8988T (cell line): ENCODE results near the gene HDAC4.

Experiments
- DNase-seq: peaks from one replicate; pipeline ENCODE4 v3.0.0; 2011

Gene HDAC4

GRCh38 chr2:239262484-239263230, 138.2 kb downstream of the HDAC4 start:
- no peak for DNase-seq

- DNase-seq = no peak
These were observed 138.9 kb downstream of the HDAC4 start for GRCh38 chr2:239261796-239262483.

GRCh38 chr2:239261356-239261755, 139.5 kb downstream of the HDAC4 start:
- DNase-seq = no peak

- DNase-seq = no peak
These were observed 140.1 kb downstream of the HDAC4 start for GRCh38 chr2:239260546-239261327.

GRCh38 chr2:239259603-239260298, 141.1 kb downstream of the HDAC4 start:
- DNase-seq = no peak

DNA sequence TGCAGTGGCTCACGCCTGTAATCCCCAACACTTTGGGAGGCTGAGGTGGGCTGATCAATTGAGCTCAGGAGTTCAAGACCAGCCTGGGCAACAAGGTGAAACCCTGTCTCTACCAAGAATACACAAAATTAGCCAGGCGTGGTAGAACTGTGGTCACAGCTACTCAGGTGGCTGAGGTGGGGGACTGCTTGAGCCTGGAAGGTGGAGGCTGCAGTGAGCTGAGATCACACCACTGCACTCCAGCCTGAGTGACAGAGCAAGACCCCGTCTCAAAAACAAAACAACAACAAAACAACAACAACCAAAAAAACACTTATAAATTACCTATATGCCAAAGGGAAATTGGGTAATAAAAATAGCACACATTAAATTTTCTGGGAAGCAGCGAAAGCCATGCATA, 141.6 kb downstream of the HDAC4 start:
- no peak for DNase-seq

- DNase-seq = no peak
These were observed 142.6 kb downstream of the HDAC4 start for GRCh38 chr2:239258248-239258647.

GRCh38 chr2:239257511-239257937, 143.3 kb downstream of the HDAC4 start:
- no peak for DNase-seq

DNA sequence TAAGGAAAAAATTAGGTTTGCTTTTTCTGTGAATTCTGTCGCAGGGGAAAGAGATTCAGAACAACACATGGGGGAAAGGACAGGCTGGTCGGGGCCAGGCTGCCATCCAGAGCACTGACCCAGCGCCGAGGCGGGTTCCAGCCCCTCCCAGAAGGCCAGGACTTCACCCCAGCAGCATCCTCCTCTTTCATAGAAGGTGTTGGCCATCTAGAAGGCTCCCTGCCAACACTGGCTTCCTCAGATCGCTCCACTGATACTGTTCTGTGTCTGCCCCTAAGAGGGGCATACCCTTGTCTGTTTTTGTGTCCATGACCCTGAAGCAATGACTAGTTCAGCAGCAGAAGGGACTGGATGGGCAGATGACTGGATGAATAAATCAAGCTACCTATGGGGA, 144.5 kb downstream of the HDAC4 start:
- DNase-seq = no peak

- no peak for DNase-seq
These were observed 145.0 kb downstream of the HDAC4 start for GRCh38 chr2:239255628-239256349.

DNA sequence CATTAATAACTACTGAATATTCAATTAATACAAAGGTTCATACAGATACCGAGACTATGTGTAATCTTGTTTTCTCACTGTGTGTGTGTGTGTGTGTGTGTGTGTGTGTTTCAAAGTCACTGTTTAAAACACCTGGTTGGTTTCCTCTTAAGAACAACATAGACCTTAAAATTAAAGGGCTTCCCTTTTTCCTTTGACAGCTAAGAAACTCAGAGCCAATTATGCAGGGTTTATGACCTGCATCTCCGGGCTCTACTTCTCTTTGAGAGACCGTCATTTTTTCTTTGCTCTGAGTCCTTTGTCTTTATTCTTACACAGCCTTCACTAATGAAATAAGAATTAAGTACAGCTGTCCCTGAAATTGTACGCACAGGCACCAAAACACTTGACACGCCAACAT, 145.6 kb downstream of the HDAC4 start:
- no peak for DNase-seq

DNA sequence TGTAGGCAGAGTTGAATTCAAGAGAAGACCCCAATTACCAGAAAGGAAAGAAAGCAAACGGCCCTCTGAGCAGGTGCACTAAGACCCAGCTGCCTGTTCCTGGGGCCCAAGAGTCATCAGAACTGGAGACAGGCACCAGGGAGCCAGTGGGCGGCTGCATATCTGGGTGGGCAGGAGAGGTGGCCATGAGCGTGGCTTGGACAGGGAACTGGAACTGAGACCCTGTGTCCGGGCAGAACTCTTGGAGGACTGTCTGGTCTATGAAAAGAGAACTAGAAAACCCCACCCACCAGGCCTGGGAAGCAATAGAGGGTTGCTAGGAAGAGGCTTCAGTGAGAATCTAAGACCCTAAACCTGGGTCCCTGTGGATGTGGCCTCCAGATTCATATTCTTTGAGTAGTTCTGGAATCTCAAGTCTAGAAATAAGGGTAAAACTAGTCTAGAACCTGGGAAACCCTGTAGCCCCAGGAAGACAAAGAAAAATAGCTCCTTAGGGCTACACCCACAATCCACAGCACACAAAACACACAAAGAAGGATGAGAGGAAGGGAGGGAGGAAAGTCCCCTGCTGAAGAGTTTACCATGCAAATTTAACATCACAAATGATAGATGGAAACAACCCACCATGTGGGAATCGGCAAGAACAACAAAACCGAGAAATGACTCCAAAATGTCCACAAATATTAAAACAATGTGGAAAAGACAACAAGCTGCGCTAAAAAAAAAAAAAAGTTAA, 147.0 kb downstream of the HDAC4 start:
- no peak for DNase-seq

DNA sequence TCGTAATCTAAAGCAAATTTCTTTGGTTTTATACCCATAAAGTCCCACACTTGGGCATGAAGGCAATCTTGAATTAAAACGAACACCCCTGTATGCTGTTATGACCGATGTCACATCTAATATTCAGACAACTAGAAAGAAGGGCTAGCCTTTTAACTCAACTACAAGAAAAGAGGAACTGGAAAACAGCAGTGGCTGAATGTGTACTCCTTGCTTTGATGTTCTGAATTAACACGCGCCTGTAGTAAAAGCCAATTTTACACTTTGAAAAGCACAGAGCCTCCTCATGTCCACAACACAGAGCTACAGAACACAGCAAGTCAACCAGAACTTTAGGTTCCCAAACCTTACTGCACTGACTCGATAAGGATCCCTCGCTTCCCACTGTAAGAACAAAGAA, 147.6 kb downstream of the HDAC4 start:
- DNase-seq = no peak

DNA sequence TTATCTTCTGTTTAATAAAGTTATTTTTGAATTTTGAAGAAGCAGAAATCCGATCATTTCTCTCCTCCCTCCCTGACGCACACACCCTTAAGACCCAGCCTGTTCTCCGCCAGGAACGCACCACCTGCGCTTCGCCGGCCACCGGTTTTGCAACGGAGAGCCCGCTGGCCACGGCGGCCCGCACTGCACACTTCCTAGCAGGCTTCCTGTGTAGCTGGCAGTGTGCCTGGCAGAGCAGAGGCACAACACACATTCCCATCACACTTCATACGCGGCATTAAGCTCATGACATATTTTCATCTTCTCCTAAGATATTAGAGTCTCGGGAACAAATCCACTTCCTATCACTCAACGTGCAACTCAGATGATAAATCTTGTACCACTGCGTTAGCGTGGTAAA, 148.0 kb downstream of the HDAC4 start:
- DNase-seq = no peak

- DNase-seq = no peak
These were observed 148.4 kb downstream of the HDAC4 start for GRCh38 chr2:239252393-239252792.

DNA sequence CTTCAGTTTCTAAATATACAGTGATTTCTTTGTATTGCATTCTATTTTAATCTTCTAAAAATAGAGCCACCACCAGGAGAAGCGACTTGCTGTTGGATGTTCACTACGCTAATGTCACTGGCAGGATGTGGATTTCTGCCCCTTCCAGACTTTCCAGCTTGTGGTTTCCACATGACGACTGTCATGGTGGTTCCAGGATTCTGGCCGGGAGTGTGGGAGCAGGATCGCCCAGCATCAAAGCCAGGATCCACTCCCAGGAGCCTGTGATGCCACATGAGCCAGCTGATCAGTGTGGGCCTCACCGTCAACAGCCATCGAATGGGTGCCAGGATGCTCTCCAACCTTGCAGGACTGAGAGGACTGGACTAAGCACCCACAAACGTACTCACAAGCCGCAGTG, 148.8 kb downstream of the HDAC4 start:
- no peak for DNase-seq

DNA sequence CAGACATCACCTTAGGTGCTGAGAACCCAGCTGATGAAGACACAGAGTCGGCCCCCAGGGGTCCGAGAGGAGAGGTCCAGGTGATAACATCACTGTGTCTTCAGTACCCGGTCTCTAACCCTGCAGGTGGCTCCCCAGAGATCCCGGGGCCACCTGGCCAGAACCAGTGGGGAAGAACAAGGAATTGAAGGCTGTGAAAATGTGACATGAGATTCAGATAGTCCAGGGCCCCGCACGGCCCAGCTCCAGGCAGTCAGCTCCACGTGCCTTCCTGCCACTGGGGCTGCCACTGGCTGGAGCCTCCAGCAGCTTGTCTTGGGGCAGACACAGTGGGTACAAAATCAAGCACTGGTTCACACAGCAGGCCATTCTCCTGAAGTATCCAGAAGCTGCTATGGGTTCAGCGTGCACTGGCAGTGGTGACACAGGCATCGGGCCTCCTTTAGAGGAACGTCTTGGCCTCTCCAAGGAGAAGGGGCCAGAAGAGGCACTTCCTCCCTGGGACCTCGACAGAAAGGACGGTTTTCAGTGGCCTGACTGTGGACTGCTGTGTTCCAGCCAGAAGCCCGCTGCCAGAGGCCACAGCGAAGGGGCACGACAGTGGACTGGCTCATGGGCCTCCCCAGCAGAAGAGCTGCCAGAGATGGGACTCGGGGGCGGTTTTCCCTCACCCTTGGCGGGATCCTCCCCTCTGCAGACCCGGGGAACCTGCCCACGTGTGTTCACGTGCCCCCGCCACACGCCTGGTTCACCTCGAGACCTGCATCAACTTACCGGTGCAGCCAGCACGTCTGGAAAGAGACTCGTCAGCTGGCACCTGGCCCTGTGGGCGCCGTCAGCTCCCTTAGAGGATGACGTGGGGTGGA, 150.4 kb downstream of the HDAC4 start:
- DNase-seq = no peak

DNA sequence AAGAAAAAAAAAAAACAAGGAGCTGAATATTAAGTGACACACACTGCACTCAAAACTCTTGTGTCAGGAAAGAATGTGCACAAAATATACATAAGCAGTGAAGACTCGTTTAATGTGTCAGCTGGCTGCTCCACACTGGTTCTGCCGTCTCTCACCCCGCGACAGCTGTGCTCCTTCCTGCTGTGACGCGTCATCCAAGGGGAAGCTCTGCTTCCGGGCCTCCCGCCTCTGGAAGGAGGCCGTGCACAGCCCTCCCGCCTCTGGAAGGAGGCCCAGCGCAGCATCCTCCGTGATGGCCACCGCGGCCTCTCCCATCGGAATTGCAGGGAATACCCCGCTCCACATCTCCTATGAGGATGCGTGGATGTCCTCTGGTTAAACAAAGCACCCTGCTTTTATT, 151.0 kb downstream of the HDAC4 start:
- DNase-seq = no peak

DNA sequence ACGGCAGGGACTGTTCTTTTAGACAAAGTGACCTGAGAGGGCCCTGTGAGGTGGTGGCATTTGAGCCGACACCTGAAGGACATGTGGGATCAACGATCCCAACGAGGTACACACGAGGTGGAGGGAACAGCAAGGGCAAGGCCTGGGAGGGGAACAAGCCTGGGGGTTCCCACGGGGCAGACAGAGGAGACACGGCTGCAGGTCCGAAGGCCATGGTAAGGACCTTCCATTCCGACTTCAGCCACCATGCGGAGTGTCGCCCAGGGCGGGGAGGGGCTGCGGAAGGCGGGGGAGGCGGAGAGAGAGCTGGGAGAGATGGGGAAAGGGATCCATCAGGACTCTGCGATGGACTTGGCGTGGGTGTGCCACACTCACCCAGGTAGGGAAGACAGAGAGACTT, 151.8 kb downstream of the HDAC4 start:
- no peak for DNase-seq

GRCh38 chr2:239247401-239248245, 153.2 kb downstream of the HDAC4 start:
- DNase-seq = no peak
